Measurements from ENCODE around the gene ZNF629.

DNA sequence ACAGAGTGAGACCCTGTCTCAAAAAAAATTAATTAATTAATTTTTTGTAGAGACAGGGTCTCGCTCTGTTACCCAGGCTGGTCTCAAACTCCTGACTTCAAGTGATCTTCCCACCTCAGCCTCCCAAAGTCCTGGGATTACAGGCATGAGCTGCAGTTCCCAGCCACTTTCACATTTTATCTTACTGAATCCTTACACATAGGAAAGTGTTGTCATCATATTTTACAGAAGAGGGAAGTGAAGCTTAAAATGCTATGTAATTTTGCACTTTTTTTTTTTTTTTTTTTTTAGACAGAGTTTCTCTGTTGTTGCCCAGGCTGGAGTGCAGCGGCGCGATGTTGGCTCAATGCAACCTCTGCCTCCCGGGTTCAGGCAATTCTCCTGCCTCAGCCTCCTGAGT lies 21.1 kb upstream of the ZNF629 start:
- TF ChIP-seq RFX5 (IDR thresholded peaks at IDR 0.05), result no peak
- no peak for TF ChIP-seq JUNB (IDR thresholded peaks at IDR 0.05)
- no peak for TF ChIP-seq HDAC2 (IDR thresholded peaks at IDR 0.05)
- TF ChIP-seq, protein P1, sequence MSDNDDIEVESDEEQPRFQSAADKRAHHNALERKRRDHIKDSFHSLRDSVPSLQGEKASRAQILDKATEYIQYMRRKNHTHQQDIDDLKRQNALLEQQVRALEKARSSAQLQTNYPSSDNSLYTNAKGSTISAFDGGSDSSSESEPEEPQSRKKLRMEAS (IDR thresholded peaks at IDR 0.05), result no peak
- no peak for TF ChIP-seq NFE2L2 (conservative IDR thresholded peaks at IDR 0.05; ENCODE audit: low read length)
